H1 (cell line): Measurements from ENCODE around the gene DNAH8. TPM values are rescaled to one million over a fixed set of nuclear protein-coding genes. Genes with fewer than 3 reads are reported as not detected.

ENCODE experiments used
- CTCF ChIA-PET: fragments of 300-600 bp; sonication (Branson Sonifier 250); formaldehyde crosslinking; loops from one replicate; lab custom pipeline; 2021; ENCODE audit not compliant: partially characterized antibody; lab: Charles Lee
- POLR2A ChIA-PET: fragments of 300-600 bp; sonication (Branson Sonifier 250); formaldehyde crosslinking; loops from one replicate; lab custom pipeline; 2021; ENCODE audit warnings: inconsistent platforms; ENCODE audit not compliant: partially characterized antibody; lab: Charles Lee
- DNase-seq, 2 experiments: peaks; one replicate each; pipeline versions ENCODE4 v3.0.0 to v3.0.0-alpha.2; 2010 to 2022; ENCODE audit warnings: low spot score in 2 of 2, low read depth in 1 of 2, mixed read lengths in 1 of 2
- FAIRE-seq: peaks from 2 replicates; lab custom pipeline; 2011; peaks lifted over from hg19 to GRCh38; lab: Jason Lieb, UNC
- H2AFZ ChIP-seq: 2 replicates; pipeline ENCODE4 v1.8.1; 2012; ENCODE audit warnings: low read length, inconsistent platforms
- H2AK5ac ChIP-seq: 2 replicates; pipeline ENCODE4 v1.6.1; 2013; ENCODE audit warnings: low read depth, low read length
- H2BK120ac ChIP-seq: replicated peaks from 2 replicates; pipeline ENCODE3; 2013; ENCODE audit warnings: low read depth, low read length, inconsistent platforms
- H2BK12ac ChIP-seq: 2 replicates; pipeline ENCODE4 v1.6.1; 2013; ENCODE audit warnings: low read depth, low read length
- H2BK15ac ChIP-seq: 2 replicates; pipeline ENCODE4 v1.6.1; 2013; ENCODE audit warnings: low read length
- H2BK20ac ChIP-seq: 2 replicates; pipeline ENCODE4 v1.6.1; 2013; ENCODE audit warnings: low read length
- H2BK5ac ChIP-seq: 2 replicates; pipeline ENCODE4 v1.6.1; 2013; ENCODE audit warnings: low read depth, low read length
- H3K14ac ChIP-seq: 2 replicates; pipeline ENCODE4 v1.6.1; 2013; ENCODE audit warnings: inconsistent platforms; ENCODE audit not compliant: insufficient read length
- H3K18ac ChIP-seq: 2 replicates; pipeline ENCODE4 v1.6.1; 2013; ENCODE audit warnings: low read length; ENCODE audit errors: extremely low read depth
- H3K23ac ChIP-seq: 2 replicates; pipeline ENCODE4 v1.6.1; 2013; ENCODE audit warnings: inconsistent platforms; ENCODE audit not compliant: insufficient read length
- H3K23me2 ChIP-seq: 2 replicates; pipeline ENCODE4 v1.6.1; 2013; ENCODE audit warnings: low read depth, low read length
- H3K27ac ChIP-seq: 2 replicates; pipeline ENCODE4 v1.6.1; 2011; ENCODE audit warnings: low read depth, low read length, inconsistent platforms
- H3K27me3 ChIP-seq, 4 experiments: replicated peaks in 1 of 4; 1 replicate in 1 of 4; 2 replicates in 3 of 4; pipeline versions ENCODE4 v1.6.1 to v1.8.1; 2011 to 2013; ENCODE audit warnings: low read length in 3 of 4, mild to moderate bottlenecking in 3 of 4, inconsistent platforms in 2 of 4, mixed read lengths in 2 of 4, moderate library complexity in 1 of 4; ENCODE audit not compliant: control insufficient read depth in 3 of 4, insufficient read depth in 3 of 4; ENCODE audit errors: extremely low read depth in 1 of 4
- H3K36me3 ChIP-seq, 4 experiments: 2 replicates each; pipeline versions ENCODE4 v1.6.1 to v1.8.1; 2011 to 2013; ENCODE audit warnings: mild to moderate bottlenecking in 4 of 4, low read length in 3 of 4, moderate library complexity in 2 of 4, control low read depth in 1 of 4, inconsistent platforms in 1 of 4; ENCODE audit not compliant: insufficient read depth in 4 of 4, control insufficient read depth in 2 of 4
- H3K4ac ChIP-seq: replicated peaks from 2 replicates; pipeline ENCODE3; 2013; ENCODE audit warnings: low read length, low read depth, mixed read lengths, inconsistent platforms; ENCODE audit not compliant: insufficient read length
- H3K4me1 ChIP-seq, 4 experiments: replicated peaks in 1 of 4; 1 replicate in 1 of 4; 2 replicates in 3 of 4; pipeline versions ENCODE4 v1.6.1 to v1.8.1; 2011 to 2013; ENCODE audit warnings: low read length in 3 of 4, inconsistent platforms in 2 of 4, mixed read lengths in 1 of 4; ENCODE audit not compliant: insufficient read depth in 4 of 4, control insufficient read depth in 3 of 4
- H3K4me2 ChIP-seq, 2 experiments: 2 replicates each; pipeline versions ENCODE4 v1.6.1 to v1.8.1; 2011 to 2013; ENCODE audit warnings: low read depth in 2 of 2, low read length in 2 of 2, control low read depth in 1 of 2, inconsistent platforms in 1 of 2, mild to moderate bottlenecking in 1 of 2; ENCODE audit not compliant: insufficient read depth in 1 of 2
- H3K4me3 ChIP-seq, 4 experiments: fragments of 200-600, 300-600 bp in 1 of 4; sonication (generic), shearing (Covaris generic), sonication (Bioruptor Twin) in 1 of 4; 2 replicates each; pipeline versions ENCODE4 v1.5.1 to v1.8.1; 2011 to 2016; ENCODE audit warnings: low read length in 4 of 4, low read depth in 3 of 4, control low read depth in 2 of 4, inconsistent platforms in 2 of 4, mild to moderate bottlenecking in 2 of 4, mixed read lengths in 1 of 4, moderate library complexity in 1 of 4; ENCODE audit not compliant: insufficient read depth in 2 of 4; ENCODE audit errors: extremely low read depth in 1 of 4
- H3K56ac ChIP-seq: replicated peaks from 2 replicates; pipeline ENCODE3; 2013; ENCODE audit warnings: low read depth, mild to moderate bottlenecking, mixed read lengths, low read length, inconsistent platforms; ENCODE audit not compliant: insufficient read length
- H3K79me1 ChIP-seq: 2 replicates; pipeline ENCODE4 v1.6.1; 2013; ENCODE audit warnings: low read depth, low read length, control low read depth
- H3K79me2 ChIP-seq, 2 experiments: 2 replicates each; pipeline versions ENCODE4 v1.6.1 to v1.8.1; 2012 to 2013; ENCODE audit warnings: low read length in 2 of 2, mild to moderate bottlenecking in 2 of 2, inconsistent platforms in 1 of 2; ENCODE audit not compliant: insufficient read depth in 2 of 2, control insufficient read depth in 1 of 2
- H3K9ac ChIP-seq, 4 experiments: replicated peaks in 1 of 4; 1 replicate in 1 of 4; 2 replicates in 3 of 4; pipeline versions ENCODE4 v1.6.1 to v1.8.1; 2011 to 2013; ENCODE audit warnings: low read depth in 3 of 4, low read length in 3 of 4, control low read depth in 2 of 4, mild to moderate bottlenecking in 2 of 4, moderate library complexity in 2 of 4, inconsistent platforms in 1 of 4; ENCODE audit errors: extremely low read depth in 1 of 4
- H3K9me3 ChIP-seq, 2 experiments: 2 replicates each; pipeline versions ENCODE4 v1.6.1 to v1.8.1; 2012 to 2013; ENCODE audit warnings: mild to moderate bottlenecking in 2 of 2, moderate library complexity in 2 of 2, control low read depth in 1 of 2, inconsistent platforms in 1 of 2, low read depth in 1 of 2, low read length in 1 of 2, mixed read lengths in 1 of 2; ENCODE audit not compliant: insufficient read depth in 2 of 2
- H4K20me1 ChIP-seq, 2 experiments: replicated peaks in 1 of 2; 2 replicates each; pipeline versions ENCODE3 to v1.8.1; 2011 to 2013; ENCODE audit warnings: inconsistent platforms in 2 of 2, low read length in 2 of 2, mild to moderate bottlenecking in 1 of 2; ENCODE audit not compliant: insufficient read depth in 2 of 2, control insufficient read depth in 1 of 2
- H4K5ac ChIP-seq: 2 replicates; pipeline ENCODE4 v1.6.1; 2013; ENCODE audit warnings: low read length, low read depth, mixed read lengths, inconsistent platforms; ENCODE audit not compliant: insufficient read length
- H4K8ac ChIP-seq: 2 replicates; pipeline ENCODE4 v1.8.0; 2013; ENCODE audit warnings: mild to moderate bottlenecking, moderate library complexity, low read length, inconsistent platforms; ENCODE audit not compliant: insufficient read depth; ENCODE audit errors: extremely low read depth
- H4K91ac ChIP-seq: replicated peaks from 2 replicates; pipeline ENCODE3; 2013; ENCODE audit warnings: low read length, mixed read lengths, inconsistent platforms; ENCODE audit not compliant: insufficient read length
- RAD21 ChIP-seq, 2 experiments: IDR thresholded peaks in 1 of 2; conservative IDR thresholded peaks in 1 of 2; 2 replicates each; pipeline ENCODE4 v1.6.1; 2011; ENCODE audit warnings: low read depth in 2 of 2, low read length in 2 of 2, improper control_type of control experiment in 1 of 2, inconsistent platforms in 1 of 2, mild to moderate bottlenecking in 1 of 2, moderate library complexity in 1 of 2
- WGBS, 2 experiments: shearing (Covaris generic) in 1 of 2; methylation state at CpG; one replicate each; pipeline versions ENCODE4 v1.1.6 to v1.1.7; 2013 to 2015; ENCODE audit warnings: low lambda C conversion rate in 2 of 2, mixed read lengths in 2 of 2, inconsistent platforms in 1 of 2, low coverage in 1 of 2, missing lambda C conversion rate in 1 of 2; ENCODE audit not compliant: insufficient replicate concordance in 2 of 2, insufficient coverage in 1 of 2, insufficient read length in 1 of 2; ENCODE audit errors: extremely low coverage in 1 of 2, missing lambda C conversion rate in 1 of 2; 5-methylcytosine and 5-hydroxymethylcytosine counted together
- polyA plus RNA-seq, 7 experiments: library from polyadenylated mRNA; depleted of rRNA in 3 of 7; stranded (reverse) in 5 of 7; unstranded in 2 of 7; fragments of >200 nt in 5 of 7; fragments of 200-250 nt in 2 of 7; gene quantifications; 1 replicate in 5 of 7; 2 replicates in 1 of 7; 4 replicates in 1 of 7; pipeline versions ENCODE4 v1.2.1 to v1.2.3, GENCODE V29; 2011 to 2013; ENCODE audit warnings: missing spikeins in 2 of 7, mixed read lengths in 2 of 7
- total RNA-seq: library from RNA; stranded (reverse); fragmentation: NEBNext Ultra II Directional; extraction: Animal tissue kit (Norgen Biotek cat#: 25700); gene quantifications from 2 replicates; pipeline ENCODE4 v1.2.1, GENCODE V29; 2021
- TF ChIP-seq, protein P1 (sequence below): IDR thresholded peaks from 2 replicates; pipeline ENCODE4 v1.6.1; 2011; ENCODE audit warnings: low read depth, mild to moderate bottlenecking, low read length; ENCODE audit not compliant: insufficient read depth

Gene DNAH8
- total and polyA plus RNA-seq, 2 of the 8 experiments (the other 6 are each of a cell fraction or from before 2014, with no cell fraction given) = under 0.01 TPM; not detected in 1

GRCh38 chr6:38944655-38945279 lies 229.7 kb downstream of the DNAH8 start:
- Histone ChIP-seq H4K8ac (no peak overlapping the region), H2BK12ac (no peak overlapping the region), H3K4me1 (peaks cover 0 to 3% (median 0%) of the 10 kb centered on the region in 4 experiments; a peak in 1 of 7 replicates), H3K9ac (no peak overlapping the region), H2BK5ac (no peak overlapping the region), H2AK5ac (no peak overlapping the region), H2BK15ac (no peak overlapping the region), H3K27me3 (no peaks in the 10 kb centered on the region), H2BK20ac (no peak overlapping the region), H3K23ac (no peak overlapping the region), H3K18ac (no peak overlapping the region), H3K23me2 (peaks cover 3% of the 10 kb centered on the region; the same call in 1 of the 2 replicates), H3K79me1 (no peaks in the 10 kb centered on the region), H3K36me3 (no peaks in the 10 kb centered on the region), H3K14ac (no peak overlapping the region), H3K4ac (no peak overlapping the region), H3K56ac (peak overlapping the region; percentile 83), H3K9me3 (no peaks in the 10 kb centered on the region), H2AFZ (no peak overlapping the region), H3K27ac (no peak overlapping the region), H3K4me2 (no peak overlapping the region), H3K4me3 (no peak overlapping the region), H4K91ac (no peak overlapping the region), H4K20me1 (no peaks in the 10 kb centered on the region), H4K5ac (no peak overlapping the region), H2BK120ac (no peak overlapping the region), H3K79me2 (no peaks in the 10 kb centered on the region)
- 89% methylated on average over 1 of the region's 1 CpG; no CpG with 5 or more reads in 1 of the 2 experiments for WGBS, 2 experiments
- ChIA-PET POLR2A (no interaction called here), CTCF (interaction anchor here (0.9 to 1.6 kb wide), 6 partner anchors 29 to 193 kb away, joined by 3 to 7 read pairs (median 4); no protein-coding TSS in a partner anchor)
- TF ChIP-seq, protein P1, sequence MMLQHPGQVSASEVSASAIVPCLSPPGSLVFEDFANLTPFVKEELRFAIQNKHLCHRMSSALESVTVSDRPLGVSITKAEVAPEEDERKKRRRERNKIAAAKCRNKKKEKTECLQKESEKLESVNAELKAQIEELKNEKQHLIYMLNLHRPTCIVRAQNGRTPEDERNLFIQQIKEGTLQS = no peak
- TF ChIP-seq RAD21 (IDR thresholded peaks at IDR 0.05 in 1 of 2, conservative IDR thresholded peaks at IDR 0.05 in 1 of 2; ENCODE audit: low read depth in 2 of 2, low read length in 2 of 2) = no peak
- DNase-seq (no peak), FAIRE-seq (peak; percentile 36)
